NCI-H128 (cell line): ENCODE results near the gene CTSO.
"Not testable (repeated sequence)": the region's sequence is repeated elsewhere in the genome, so short reads cannot be mapped to it uniquely, and the experiment has no call there.

Source experiments
- DNase-seq: peaks from one replicate; lab custom pipeline; 2025; ENCODE audit not compliant: unreplicated experiment; lab: John Stamatoyannopoulos, UW

Gene CTSO

DNA sequence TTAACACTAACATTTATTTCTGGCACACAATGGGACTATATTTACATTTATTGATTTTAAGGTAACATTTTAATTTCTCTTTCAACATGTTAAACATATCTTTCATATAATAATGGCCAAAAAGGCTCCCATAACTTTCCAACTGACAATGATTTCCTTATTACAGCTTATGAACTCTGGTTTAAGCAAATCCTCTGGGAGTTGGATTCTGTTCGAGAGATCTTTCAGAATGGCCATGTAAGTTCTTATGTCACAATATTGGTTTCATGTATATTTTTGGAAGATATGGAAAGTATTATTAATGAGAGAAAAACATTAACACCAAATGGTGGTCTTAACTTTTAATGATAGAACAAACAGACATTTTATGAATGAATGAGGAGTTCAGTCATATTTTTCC, 46.1 kb downstream of the CTSO start:
- DNase-seq = no peak

DNA sequence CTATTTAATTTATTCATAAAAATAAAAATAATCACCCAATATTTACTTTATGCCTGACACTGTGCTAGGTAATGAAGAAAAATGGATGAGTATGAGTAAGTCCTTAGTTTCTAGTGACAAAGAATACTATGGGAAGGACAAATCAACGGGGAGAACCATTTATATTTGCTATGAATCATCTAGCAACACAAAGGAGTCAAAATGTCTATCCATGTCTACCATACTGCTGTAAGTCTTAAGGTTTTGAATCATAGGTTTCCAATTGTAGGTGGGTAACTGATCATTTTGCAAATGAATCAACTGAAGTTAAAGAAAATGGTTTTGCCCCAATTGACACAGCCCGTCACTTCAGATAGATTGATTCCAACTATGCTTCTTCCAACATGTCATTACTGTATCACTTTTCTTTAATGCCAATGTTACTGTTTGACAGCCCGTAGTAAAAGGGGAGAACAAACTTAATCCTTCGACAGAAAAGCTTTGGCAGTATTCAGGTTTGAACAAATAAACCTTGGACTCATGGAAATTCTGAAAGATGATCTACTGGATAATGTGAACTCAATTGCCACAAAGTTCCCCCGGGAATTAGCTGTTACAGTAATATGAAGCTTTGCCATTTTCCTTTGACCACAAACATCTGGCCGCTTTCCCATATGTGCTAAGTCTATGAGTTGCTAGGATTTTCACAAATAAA, 47.0 kb downstream of the CTSO start:
- DNase-seq = no peak

DNA sequence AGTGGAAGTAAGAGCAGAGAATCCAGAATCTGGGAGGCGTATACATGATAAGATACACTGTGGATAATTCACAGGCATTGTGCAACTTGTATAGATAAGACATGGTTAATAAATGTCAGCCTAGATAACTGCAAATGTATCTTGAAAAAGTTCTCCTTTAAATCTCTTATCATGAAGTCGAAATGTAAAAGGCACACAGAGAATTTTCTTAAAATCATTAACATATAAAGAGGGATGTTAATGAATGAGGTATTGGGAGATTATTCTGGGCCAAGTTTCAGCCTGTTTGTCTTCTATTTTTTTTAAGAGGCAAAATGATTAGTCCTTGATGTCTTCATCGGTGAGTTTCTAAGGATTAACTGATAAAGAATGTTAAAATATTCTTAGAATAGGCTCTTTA, 49.3 kb downstream of the CTSO start:
- no peak for DNase-seq

DNA sequence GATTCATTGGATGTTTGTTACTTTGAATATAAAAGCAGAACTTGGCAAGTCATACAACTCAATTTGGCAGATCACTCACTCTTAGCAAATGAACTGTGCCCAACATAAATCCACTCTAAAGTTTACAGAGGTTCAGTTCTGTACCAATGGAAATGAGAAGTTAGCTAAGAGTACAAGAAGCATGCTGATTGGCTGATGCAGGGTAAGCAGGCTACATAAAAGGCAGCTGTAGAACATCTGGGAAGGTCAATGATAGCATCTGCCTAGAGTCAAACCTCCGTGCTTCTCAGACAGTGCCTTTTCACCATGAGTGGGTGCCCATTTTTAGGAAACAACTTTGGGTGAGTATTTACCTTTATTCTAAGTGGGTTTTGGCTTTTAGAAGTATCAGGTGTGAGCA, 50.2 kb downstream of the CTSO start, which contains the start of gene TDO2:
TSS of gene TDO2 (plus strand) at position 244 of the 400 bp plus-strand sequence. CDS start at position 307, 63 bp downstream.
- DNase-seq = no peak

DNA sequence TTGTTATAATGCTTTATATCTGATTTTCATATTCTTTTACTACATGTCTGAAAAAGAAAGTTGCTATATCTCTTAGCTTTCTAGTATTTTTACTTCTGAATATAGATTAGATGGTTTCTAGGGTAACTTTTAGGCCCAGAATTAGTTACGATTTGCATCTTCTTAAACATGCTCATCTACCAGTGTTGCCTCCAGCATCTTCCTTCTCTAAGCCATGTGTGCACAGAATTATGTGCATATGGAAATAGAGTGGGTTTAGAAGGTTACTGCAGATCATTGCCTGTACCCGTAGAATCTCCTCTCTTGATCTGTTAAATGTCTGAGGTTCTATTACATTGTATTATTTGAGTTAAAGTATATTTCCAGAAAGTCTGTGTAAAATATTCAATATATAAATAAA, 52.7 kb downstream of the CTSO start:
- DNase-seq = no peak

DNA sequence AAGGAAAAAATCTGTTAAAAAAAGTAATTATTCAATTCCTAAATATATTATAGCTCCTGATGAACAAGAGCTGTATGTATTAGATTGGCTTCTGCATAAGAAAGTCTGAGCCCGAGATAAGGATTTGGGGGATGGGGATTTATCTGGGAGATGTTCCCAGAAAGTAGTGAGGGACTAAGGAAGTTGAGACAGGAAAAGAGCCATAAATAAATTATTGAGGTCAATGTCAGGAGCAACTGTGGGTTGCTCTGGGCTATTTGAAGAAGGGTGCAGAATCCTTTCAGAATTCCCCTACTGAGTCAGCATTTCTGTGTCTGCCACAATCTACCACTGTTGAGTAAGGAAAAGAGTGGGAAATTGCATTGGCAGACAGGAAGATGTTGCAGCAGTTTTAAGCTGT, 53.3 kb downstream of the CTSO start:
- DNase-seq = no peak

DNA sequence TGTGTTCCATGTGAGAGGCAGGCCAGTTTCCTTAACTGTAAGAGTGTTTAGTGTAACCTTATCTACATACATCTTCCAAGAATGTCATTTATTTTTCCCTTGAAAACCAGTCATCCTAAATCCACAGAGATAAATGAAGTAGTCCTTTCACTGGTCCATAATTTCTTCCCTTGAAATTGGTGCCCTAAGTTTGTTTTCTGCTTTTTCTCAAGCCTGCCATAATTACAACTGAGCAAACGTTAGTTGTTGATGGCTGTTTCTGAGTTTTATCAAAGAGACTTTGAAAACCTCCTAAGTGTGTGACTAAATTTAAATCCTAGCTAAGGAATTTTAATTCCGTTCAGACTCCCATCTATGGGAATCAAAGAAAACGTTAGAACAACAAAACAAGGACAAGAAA, 53.8 kb downstream of the CTSO start:
- DNase-seq = no peak

DNA sequence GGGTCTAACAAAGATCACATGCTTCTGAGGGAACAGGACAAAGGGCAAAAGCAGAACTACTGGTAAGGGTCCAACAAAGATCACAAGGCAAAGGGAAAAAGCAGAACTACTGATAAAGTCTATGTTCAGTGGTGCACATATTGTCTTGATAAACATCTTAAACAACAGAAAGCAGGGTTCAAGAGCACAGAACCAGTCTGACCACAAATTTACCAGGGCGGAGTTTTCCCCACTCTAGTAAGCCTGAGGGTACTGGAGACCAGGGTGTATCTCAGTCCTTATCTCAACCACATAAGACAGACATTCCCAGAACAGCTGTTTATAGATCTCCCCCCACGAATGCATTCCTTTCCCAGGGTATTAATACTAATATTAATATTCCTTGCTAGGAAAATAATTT, 55.3 kb downstream of the CTSO start:
- DNase-seq = not testable (repeated sequence)

DNA sequence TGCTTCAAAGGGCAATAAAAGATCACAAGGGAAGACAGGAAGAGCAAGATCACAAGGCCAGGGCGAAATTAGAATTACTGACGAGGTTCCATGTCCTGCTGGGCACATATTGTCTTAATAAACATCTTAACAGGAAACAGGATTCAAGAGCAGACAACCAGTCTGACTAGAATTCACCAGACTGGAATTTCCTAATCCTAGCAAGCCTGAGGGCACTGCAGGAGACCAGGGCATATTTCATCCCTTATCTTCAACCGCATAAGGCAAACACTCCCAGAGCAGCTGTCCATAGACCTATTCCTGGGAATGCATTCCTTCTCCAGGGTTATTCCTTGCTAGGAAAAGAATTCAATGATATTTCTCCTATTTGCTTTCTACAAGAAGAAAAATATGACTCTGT, 62.6 kb downstream of the CTSO start:
- DNase-seq = no peak

DNA sequence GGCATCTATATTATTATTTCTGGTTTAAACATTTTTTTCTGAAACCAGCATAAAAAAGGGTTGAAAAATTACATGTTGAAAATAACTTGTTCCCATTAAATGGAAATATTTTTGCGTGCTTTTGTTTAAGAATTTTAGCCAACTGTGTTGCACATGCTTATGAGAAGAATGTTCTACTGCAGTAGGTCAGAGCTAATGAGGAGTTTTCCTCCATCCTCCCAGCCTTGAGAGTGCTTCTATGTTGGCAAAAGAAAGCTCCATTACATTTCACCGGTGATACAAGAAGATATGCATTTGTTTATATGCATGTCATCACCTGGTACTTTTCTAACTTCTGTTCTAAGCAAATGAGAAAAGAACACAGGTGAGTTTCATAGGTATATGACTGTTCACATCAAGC, 63.7 kb downstream of the CTSO start:
- no peak for DNase-seq

DNA sequence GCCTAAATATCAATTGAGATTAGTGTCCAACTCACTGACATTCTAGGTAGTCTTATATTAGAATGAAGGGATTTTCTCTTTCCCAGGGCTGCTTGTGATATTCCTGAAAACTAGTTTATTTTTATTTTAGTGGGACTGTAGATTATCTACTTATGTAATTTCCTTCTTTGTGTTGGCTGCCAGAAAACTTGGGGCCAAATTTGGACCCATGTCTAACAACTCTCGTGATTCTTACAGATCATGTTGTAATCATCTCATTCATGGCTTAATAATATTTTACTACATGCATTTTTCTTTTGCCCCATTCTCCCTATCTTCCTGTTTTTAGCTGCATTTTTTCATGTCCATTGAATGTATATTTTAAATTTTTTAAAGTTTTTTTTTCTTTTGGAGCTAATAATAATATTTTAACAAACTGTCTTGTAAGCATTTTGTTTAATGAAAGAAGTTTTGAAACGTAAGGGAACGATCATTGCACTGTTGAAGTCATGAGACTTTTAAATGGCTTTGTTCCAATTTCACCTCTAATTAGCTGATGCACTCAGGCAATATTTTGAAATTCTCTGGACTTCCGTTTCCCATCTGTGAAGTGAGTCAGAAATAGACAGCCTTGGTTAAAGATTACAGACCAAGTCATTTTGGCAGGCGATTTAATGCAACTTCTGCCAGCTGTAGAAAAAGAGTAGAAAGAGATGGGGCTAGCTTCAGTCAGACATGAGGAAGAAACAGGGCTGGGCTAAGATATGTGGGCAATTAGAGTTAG, 64.5 kb downstream of the CTSO start:
- DNase-seq = no peak

DNA sequence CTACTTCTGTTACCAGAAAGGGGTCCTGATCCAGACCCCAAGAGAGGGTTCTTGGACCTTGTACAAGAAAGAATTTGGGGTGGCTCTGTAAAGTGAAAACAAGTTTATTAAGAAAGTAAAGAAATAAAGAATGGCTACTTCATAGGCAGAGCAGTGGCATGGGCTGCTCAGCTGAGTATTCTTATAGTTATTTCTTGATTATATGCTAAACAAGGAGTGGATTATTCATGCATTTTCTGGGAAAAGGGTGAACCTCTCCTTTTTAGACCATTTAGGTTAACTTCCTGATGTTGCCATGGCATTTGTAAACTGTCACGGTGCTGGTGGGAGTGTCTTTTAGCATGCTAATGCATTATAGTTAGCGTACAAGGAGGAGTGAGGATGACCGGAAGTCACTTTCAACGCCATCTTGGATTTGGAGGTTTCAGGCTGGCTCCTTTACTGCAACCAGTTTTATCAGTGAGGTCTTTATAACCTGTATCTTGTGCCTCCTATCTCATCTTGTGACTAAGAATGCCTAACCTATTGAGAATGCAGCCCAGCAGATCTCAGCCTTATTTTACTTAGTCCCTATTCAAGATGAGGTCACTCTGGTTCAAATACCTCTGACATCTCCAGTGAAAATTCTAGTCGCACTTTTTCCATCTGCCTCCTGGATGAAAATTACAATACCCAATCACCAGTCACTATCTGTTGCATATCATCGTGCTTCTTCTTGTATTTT, 65.7 kb downstream of the CTSO start:
- no peak for DNase-seq

DNA sequence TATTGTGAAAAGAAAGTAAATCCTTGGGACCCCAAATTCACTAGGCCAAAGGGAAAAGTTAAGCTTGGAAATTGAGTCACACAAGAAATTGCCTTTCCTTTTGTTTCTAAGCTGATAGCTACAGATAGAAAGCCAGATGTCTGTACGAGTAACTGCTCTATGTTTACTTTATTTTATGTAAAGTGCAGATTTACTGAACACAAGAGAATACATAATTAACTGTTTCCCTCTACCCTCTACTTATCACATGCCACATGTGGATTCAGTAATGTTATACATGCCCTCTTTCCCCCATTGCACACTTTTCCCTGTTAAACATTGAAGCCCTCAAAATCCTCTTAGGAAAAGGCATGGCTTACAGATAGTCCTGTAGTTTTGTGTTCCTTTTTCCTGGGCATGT, 66.6 kb downstream of the CTSO start:
- no peak for DNase-seq

DNA sequence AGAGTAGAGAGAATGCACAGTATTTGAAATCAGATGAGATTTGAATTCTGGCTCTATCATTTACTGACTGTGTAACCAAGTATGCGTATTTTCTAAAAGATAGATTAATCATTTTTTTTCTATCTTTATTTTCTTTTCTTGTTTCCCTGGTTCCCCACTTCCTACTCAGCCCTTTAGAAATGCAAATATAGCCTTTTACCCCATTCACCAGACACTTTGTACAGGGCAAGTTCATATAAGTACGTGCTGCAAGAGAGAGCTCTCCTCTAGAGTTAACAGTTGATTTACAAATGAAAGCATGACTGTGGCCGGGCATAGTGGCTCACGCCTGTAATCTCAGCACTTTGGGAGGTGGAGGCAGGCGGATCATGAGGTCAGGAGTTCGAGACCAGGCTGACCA, 68.0 kb downstream of the CTSO start:
- no peak for DNase-seq

DNA sequence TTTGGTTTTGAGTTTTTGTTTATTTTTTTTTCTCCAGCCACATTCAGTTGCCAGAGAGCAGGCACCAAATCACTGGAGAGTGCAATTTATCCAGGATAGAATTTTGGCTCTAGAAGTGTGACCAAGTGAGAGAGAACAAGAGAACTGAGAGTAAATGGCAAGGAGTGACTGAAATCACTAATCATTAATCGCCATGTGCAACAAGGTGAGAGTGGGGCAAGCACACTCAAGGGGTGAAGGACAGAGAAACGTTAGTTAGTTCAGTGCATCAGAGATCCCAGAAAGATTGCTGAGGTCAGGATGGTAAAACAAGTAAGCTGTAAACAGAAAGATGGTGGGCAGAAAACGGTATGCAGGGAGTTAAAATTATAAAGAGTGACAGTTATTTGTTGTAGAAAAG, 69.8 kb downstream of the CTSO start:
- DNase-seq = no peak

DNA sequence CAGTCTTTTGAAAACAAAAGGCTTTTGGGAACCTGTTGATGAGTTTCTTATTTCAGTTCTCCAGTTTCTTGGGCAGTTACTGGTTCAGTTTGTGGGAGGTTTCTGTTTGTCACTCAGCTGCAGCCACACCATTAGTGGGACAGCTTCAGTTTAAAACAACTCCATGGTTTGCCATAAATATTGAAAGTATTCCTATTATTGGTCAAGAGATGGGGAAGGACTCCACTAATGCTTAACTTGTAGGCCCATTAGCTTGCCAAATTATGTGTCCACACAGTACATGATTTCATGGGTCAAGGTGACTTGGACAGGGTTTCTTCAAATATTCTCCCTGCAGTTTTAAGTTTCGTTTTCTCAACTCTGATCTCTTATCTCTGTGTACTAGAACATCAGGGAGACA, 72.1 kb downstream of the CTSO start:
- DNase-seq = no peak

DNA sequence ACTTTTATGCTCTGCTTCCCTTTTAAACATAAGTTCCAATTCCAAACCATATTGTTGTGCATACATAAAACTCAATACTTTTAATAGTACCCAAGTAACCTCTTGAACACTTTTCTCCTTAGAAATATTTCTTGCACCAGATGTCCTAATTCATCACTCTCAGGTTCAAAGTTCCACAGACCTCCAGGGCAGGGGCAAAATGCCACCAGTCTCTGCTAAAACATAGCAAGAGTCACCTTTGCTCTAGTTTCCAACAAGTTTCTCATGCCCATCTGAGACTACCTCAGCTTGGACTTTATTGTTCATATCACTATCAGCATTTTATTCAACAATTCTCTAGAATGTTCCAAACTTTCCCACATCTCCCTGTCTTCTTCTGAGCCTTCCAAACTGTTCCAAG, 73.9 kb downstream of the CTSO start:
- no peak for DNase-seq

DNA sequence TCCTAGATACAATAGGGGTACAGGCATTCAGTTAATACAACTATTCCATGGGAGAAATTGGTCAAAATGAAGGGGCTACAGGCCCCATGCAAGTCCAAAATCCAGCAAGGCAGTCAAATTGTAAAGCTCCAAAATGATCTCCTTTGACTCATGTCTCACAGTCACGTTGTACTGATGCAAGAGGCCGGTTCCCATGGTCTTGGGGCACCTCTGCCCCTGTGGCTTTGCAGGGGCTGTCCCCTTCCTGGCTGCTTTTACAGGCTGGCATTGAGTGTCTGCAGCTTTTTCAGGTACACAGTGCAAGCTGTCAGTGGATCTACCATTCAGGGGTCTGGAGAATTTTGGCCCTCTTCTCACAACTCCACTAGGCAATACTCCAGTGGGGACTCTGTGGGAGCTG, 75.1 kb downstream of the CTSO start:
- DNase-seq = no peak

DNA sequence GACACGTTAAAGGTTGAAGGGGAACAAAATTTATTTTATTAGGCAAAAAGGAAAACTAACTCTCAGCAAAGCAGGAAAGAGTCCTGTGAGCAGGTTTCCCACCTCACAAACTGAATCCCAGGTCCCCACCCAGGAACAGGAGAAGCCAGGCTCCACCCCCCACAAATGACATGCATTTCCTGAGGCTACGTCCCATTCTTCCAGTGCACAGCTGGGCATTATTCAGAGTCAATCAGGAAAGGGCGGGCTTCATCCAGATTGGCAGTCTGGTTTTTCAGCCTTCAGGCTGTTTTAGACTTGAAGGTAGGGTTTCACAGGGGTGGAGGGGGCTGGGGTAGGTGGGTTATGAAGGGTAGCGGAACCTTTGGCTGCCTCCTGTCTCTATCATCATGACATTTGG, 75.7 kb downstream of the CTSO start:
- no peak for DNase-seq

DNA sequence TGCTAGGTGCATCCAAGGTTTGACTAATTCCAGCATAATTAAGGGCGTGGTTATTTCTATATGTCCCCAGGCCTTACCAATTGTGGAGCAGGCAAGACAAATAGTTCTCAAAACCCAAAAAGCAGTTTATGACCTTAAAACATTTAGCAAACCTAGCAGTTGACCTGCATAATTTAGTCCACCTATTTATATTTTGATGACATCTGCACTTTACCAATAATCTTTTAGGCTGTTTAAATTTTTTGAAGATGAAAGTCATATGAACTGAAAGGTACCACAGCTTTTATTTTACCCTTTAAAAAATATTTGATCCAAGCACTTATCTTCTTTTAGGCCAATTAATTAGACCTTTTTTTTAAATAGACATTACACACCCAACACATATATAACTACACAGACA, 77.8 kb downstream of the CTSO start:
- DNase-seq = no peak
